ENCODE data around the gene ERBB4. TPM values are rescaled to one million over a fixed set of nuclear protein-coding genes. Genes with fewer than 3 reads are reported as not detected.

Gene ERBB4
- polyA plus RNA-seq, 2 of the 4 experiments (the other 2 are of a cell fraction): not detected

DNA sequence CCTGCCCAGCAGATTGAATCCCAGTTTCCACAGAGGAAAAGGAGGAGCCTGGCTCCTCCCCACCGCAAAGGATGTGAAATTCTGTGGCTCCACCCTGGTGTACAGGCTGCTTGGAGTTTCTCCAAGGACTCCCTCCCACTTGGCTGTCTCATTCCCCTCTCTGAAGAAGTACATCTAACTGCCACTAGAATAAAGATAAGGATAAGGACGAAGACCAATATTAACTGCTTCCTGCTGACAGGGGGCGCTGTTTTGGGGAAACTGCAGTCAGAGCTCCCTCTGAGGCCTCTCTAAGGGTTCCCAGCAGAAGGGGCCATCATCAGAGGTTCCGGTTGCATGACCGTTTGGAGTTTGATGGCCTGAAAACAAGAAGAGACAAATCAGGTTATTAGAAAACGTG is 1191.3 kb downstream of the ERBB4 start:
- Histone ChIP-seq H3K27ac (no peak overlapping the region), H3K4me3 (no peak overlapping the region), H3K9me3 (no peaks in the 10 kb centered on the region), H3K4me2 (no peak overlapping the region), H3K4me1 (no peaks in the 10 kb centered on the region)
- POLR2A ChIA-PET: no interaction called here
- ATAC-seq (no peak), FAIRE-seq (no peak), DNase-seq (ENCODE audit: low read depth in 1 of 2, low spot score in 1 of 2) (peak in 1 of 2 experiments; percentile 18)
- WGBS (ENCODE audit: missing lambda C conversion rate): 44% methylated on average over 6 of the region's 6 CpGs
- CTCF ChIA-PET: interaction anchor here (0.7 kb wide), 1 partner anchor 9 kb away, joined by 3 read pairs; no protein-coding TSS in a partner anchor
- TF ChIP-seq JUN (IDR thresholded peaks at IDR 0.05): no peak

DNA sequence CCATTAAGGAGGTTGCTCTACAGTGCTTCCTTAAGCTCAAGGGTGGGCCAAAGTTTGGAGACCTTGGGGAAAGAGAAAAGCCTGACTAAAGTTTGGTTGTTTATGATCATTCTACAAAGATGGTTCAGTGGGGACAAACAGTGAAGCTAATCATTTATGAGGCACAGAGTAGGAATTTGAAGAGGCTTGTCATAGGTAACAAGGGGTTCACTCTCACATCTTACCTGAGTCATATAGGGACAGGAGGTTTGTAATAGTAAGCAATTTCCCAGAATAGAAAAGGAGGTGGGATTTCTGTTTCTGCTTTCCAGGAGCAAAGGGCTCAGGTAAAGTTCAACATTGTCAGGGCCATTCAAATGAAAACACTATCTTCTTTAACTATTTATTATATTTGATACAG is 1194.3 kb downstream of the ERBB4 start:
- Histone ChIP-seq H3K27ac (no peak overlapping the region), H3K4me2 (no peak overlapping the region), H3K9me3 (no peaks in the 10 kb centered on the region), H3K4me1 (no peaks in the 10 kb centered on the region), H3K4me3 (no peak overlapping the region)
- DNase-seq (ENCODE audit: low read depth in 1 of 2, low spot score in 1 of 2) (no peak), FAIRE-seq (no peak), ATAC-seq (no peak)
- CTCF ChIA-PET: no interaction called here
- POLR2A ChIA-PET: no interaction called here
- TF ChIP-seq HOXB5 (CRISPR knock-in tag; IDR thresholded peaks at IDR 0.05): no peak
- no peak for TF ChIP-seq HDAC2 (IDR thresholded peaks at IDR 0.05)

DNA sequence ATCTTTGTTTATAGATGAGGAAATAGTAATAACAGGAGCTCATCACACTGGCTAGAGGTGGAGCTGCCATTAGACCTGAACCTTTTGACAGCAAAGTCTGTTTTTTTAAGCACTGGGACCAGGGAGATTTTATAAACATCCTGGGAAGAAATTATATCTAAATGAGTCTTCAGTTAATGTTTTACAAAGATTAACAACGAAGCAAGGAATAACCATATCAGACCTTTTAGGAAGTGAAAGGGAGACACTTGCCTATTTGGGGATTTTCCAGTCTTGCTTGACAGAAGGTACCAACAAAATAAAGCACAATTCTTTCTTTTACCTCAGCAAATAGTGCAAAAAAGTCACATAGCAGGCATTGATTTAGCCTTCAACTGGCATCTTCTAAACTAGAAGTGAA is 1205.2 kb downstream of the ERBB4 start:
- FAIRE-seq: no peak
- POLR2A ChIA-PET: no interaction called here

DNA sequence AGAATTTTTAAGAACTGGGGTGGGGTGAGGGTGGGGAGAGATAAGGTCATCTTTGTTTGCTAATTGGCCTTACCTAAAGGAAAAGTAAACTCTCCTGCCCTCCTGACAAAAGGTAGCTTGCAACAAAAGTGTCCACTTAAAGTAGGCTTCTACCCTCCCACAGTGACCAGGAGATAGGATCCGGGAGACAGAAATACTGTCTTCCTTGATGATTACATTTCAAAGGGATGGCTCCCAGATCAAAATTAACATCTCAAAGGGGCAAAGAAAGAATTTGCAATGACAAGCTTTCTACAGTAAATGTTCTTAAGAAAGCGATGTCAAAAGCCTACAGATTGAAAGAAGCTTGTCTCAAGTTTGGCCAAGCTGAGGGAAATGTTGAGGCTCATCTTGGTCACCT is 1206.9 kb downstream of the ERBB4 start:
- H3K27ac ChIP-seq: no peak overlapping the region
- ATAC-seq: no peak
- H3K4me1 ChIP-seq: no peaks in the 10 kb centered on the region
- no peak overlapping the region for H3K4me3 ChIP-seq
- no peak for TF ChIP-seq ZFP36 (IDR thresholded peaks at IDR 0.05; ENCODE audit: borderline replicate concordance, partially characterized antibody)
- TF ChIP-seq SREBF2 (IDR thresholded peaks at IDR 0.05): no peak
- TF ChIP-seq, protein P1, sequence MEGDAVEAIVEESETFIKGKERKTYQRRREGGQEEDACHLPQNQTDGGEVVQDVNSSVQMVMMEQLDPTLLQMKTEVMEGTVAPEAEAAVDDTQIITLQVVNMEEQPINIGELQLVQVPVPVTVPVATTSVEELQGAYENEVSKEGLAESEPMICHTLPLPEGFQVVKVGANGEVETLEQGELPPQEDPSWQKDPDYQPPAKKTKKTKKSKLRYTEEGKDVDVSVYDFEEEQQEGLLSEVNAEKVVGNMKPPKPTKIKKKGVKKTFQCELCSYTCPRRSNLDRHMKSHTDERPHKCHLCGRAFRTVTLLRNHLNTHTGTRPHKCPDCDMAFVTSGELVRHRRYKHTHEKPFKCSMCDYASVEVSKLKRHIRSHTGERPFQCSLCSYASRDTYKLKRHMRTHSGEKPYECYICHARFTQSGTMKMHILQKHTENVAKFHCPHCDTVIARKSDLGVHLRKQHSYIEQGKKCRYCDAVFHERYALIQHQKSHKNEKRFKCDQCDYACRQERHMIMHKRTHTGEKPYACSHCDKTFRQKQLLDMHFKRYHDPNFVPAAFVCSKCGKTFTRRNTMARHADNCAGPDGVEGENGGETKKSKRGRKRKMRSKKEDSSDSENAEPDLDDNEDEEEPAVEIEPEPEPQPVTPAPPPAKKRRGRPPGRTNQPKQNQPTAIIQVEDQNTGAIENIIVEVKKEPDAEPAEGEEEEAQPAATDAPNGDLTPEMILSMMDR (IDR thresholded peaks at IDR 0.05): no peak
- no peak for TF ChIP-seq CHD4 (IDR thresholded peaks at IDR 0.05; ENCODE audit: borderline replicate concordance)
- no peak for TF ChIP-seq SMC3 (IDR thresholded peaks at IDR 0.05)
- TF ChIP-seq TP53 (CRISPR knock-in tag; IDR thresholded peaks at IDR 0.05): no peak
- no peak for TF ChIP-seq EP300 (IDR thresholded peaks at IDR 0.05)
- TF ChIP-seq NPAS2 (CRISPR knock-in tag; IDR thresholded peaks at IDR 0.05; ENCODE audit: borderline replicate concordance): no peak
- TF ChIP-seq KDM5A (IDR thresholded peaks at IDR 0.05): no peak
- no peak for TF ChIP-seq HEYL (CRISPR knock-in tag; IDR thresholded peaks at IDR 0.05)
- TF ChIP-seq, protein P2, sequence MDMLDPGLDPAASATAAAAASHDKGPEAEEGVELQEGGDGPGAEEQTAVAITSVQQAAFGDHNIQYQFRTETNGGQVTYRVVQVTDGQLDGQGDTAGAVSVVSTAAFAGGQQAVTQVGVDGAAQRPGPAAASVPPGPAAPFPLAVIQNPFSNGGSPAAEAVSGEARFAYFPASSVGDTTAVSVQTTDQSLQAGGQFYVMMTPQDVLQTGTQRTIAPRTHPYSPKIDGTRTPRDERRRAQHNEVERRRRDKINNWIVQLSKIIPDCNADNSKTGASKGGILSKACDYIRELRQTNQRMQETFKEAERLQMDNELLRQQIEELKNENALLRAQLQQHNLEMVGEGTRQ (IDR thresholded peaks at IDR 0.05): no peak
- WGBS (ENCODE audit: missing lambda C conversion rate): 73% methylated on average over 2 of the region's 2 CpGs
- no peak for FAIRE-seq
- no peak overlapping the region for H3K4me2 ChIP-seq
- POLR2A ChIA-PET: no interaction called here
- CTCF ChIA-PET: no interaction called here
- no peak for DNase-seq (ENCODE audit: low read depth in 1 of 2, low spot score in 1 of 2)
- H3K9me3 ChIP-seq: no peaks in the 10 kb centered on the region

More for the DNA sequence above, 1205.2 kb downstream of the ERBB4 start:
- H3K9me3 ChIP-seq: no peaks in the 10 kb centered on the region
- H3K27ac ChIP-seq: no peak overlapping the region
- CTCF ChIA-PET: no interaction called here
- WGBS (ENCODE audit: missing lambda C conversion rate): 6% methylated on average over 1 of the region's 1 CpG
- no peaks in the 10 kb centered on the region for H3K4me1 ChIP-seq
- ATAC-seq (no peak), DNase-seq (ENCODE audit: low read depth in 1 of 2, low spot score in 1 of 2) (no peak)
- no peak overlapping the region for H3K4me3 ChIP-seq
- no peak overlapping the region for H3K4me2 ChIP-seq
- TF ChIP-seq EHF (CRISPR knock-in tag; IDR thresholded peaks at IDR 0.05): no peak
- no peak for TF ChIP-seq MYC (IDR thresholded peaks at IDR 0.05; ENCODE audit: borderline replicate concordance, low read length)
- TF ChIP-seq POLR2AphosphoS2 (conservative IDR thresholded peaks at IDR 0.05; ENCODE audit: low read length): no peak
- TF ChIP-seq BHLHE40 (IDR thresholded peaks at IDR 0.05; ENCODE audit: low read depth, low read length): no peak
- no peak for TF ChIP-seq HOXB13 (CRISPR knock-in tag; IDR thresholded peaks at IDR 0.05; ENCODE audit: low read depth)
- no peak for TF ChIP-seq RNF2 (IDR thresholded peaks at IDR 0.05; ENCODE audit: borderline replicate concordance, low read depth)
- TF ChIP-seq, protein P3, sequence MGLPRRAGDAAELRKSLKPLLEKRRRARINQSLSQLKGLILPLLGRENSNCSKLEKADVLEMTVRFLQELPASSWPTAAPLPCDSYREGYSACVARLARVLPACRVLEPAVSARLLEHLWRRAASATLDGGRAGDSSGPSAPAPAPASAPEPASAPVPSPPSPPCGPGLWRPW (IDR thresholded peaks at IDR 0.05): no peak
